D721Med (cell line): Measurements from ENCODE around the gene CYCS.
"Not testable (repeated sequence)": the region's sequence is repeated elsewhere in the genome, so short reads cannot be mapped to it uniquely, and the experiment has no call there.

ENCODE experiments used
- DNase-seq: peaks from one replicate; pipeline ENCODE4 v3.0.0; 2011; ENCODE audit warnings: low spot score; ENCODE audit not compliant: insufficient read length
- FAIRE-seq: peaks from 2 replicates; lab custom pipeline; 2011; peaks lifted over from hg19 to GRCh38; lab: Jason Lieb, UNC
- CTCF ChIP-seq: IDR thresholded peaks from 2 replicates; pipeline ENCODE4 v1.5.1; 2012; ENCODE audit warnings: mild to moderate bottlenecking, control low read depth; ENCODE audit not compliant: insufficient read depth; ENCODE audit errors: missing control alignments

The CYCS gene

GRCh38 chr7:25118048-25118753, 6.9 kb downstream of the CYCS start:
- DNase-seq (no peak), FAIRE-seq (no peak)
- no peak for TF ChIP-seq CTCF

- FAIRE-seq (no peak), DNase-seq (no peak)
- TF ChIP-seq CTCF = no peak
Measured at GRCh38 chr7:25117226-25118047, 7.6 kb downstream of the CYCS start.

GRCh38 chr7:25116621-25117020, 8.4 kb downstream of the CYCS start:
- TF ChIP-seq CTCF = no peak
- no peak for FAIRE-seq
- no peak for DNase-seq

- FAIRE-seq, DNase-seq: not testable (repeated sequence)
Measured at GRCh38 chr7:25110514-25110913, 14.5 kb downstream of the CYCS start.

- TF ChIP-seq CTCF = no peak
- FAIRE-seq (no peak), DNase-seq (no peak)
Measured at GRCh38 chr7:25109276-25109675, 15.8 kb downstream of the CYCS start.

- no peak for TF ChIP-seq CTCF
- DNase-seq (no peak), FAIRE-seq (no peak)
Measured at GRCh38 chr7:25105911-25106310, 19.1 kb downstream of the CYCS start.

- FAIRE-seq (no peak), DNase-seq (no peak)
- no peak for TF ChIP-seq CTCF
Measured at GRCh38 chr7:25103773-25104172, 21.3 kb downstream of the CYCS start.
